Breast epithelium (tissue), 3 donors: Measurements from ENCODE around the gene CLIP1.

Experiments
- POLR2A ChIP-seq: fragments of 450-650 bp; IDR thresholded peaks from one replicate; pipeline ENCODE4 v1.6.1; 2016; ENCODE audit warnings: antibody characterized with exemption, mild to moderate bottlenecking, moderate library complexity
- POLR2AphosphoS5 ChIP-seq, 3 donors: sonication (generic); formaldehyde crosslinking; IDR thresholded peaks; one replicate each; pipeline ENCODE4 v1.6.1; 2017; ENCODE audit warnings: antibody characterized with exemption in 3 of 3
- TF ChIP-seq, protein P1 (sequence below), 3 donors: fragments of 450-650 bp; IDR thresholded peaks; one replicate each; pipeline ENCODE4 v1.5.1; 2016 to 2017; ENCODE audit warnings: antibody characterized with exemption in 3 of 3, mild to moderate bottlenecking in 3 of 3, moderate library complexity in 3 of 3

GRCh38 chr12:122421821-122422729 is at the start of gene CLIP1:
- TF ChIP-seq POLR2A, result no peak
- TF ChIP-seq, protein P1, sequence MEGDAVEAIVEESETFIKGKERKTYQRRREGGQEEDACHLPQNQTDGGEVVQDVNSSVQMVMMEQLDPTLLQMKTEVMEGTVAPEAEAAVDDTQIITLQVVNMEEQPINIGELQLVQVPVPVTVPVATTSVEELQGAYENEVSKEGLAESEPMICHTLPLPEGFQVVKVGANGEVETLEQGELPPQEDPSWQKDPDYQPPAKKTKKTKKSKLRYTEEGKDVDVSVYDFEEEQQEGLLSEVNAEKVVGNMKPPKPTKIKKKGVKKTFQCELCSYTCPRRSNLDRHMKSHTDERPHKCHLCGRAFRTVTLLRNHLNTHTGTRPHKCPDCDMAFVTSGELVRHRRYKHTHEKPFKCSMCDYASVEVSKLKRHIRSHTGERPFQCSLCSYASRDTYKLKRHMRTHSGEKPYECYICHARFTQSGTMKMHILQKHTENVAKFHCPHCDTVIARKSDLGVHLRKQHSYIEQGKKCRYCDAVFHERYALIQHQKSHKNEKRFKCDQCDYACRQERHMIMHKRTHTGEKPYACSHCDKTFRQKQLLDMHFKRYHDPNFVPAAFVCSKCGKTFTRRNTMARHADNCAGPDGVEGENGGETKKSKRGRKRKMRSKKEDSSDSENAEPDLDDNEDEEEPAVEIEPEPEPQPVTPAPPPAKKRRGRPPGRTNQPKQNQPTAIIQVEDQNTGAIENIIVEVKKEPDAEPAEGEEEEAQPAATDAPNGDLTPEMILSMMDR (IDR thresholded peaks at IDR 0.05), result no peak
- TF ChIP-seq POLR2AphosphoS5 (IDR thresholded peaks at IDR 0.05), result peak; percentile 7 to 41 (median 11)
